Activated CD8-positive, alpha-beta memory T cell treated with anti-CD3 and anti-CD28 coated beads, Interleukin-2, amount 50 U/mL, for 24 hours (primary cell): Measurements from ENCODE around the gene SLC35D2.
A peak's percentile ranks its signal among the peaks of the same experiment; 100 is the strongest.

ENCODE experiments used
- DNase-seq: peaks from one replicate; pipeline ENCODE4 v3.0.0-alpha.2; 2020; ENCODE audit errors: extremely low read depth

SLC35D2 gene

GRCh38 chr9:96383165-96383942, at the start of gene SLC35D2:
TSS of gene SLC35D2 (minus strand) at chr9:96383711. CDS start at chr9:96383634, 77 bp downstream.
- DNase-seq: no peak

- no peak for DNase-seq
These were observed 46.9 kb upstream of the SLC35D2 start for GRCh38 chr9:96430377-96430776.

GRCh38 chr9:96429732-96430131, 46.2 kb upstream of the SLC35D2 start:
- DNase-seq: no peak

- no peak for DNase-seq
These were observed 42.1 kb upstream of the SLC35D2 start for GRCh38 chr9:96425500-96426169.

- no peak for DNase-seq
These were observed 40.5 kb upstream of the SLC35D2 start for GRCh38 chr9:96423985-96424336.

- DNase-seq: no peak
These were observed 39.9 kb upstream of the SLC35D2 start for GRCh38 chr9:96423322-96423984.

- DNase-seq: no peak
These were observed 37.1 kb upstream of the SLC35D2 start for GRCh38 chr9:96420468-96421219.

GRCh38 chr9:96419691-96419969, 36.1 kb upstream of the SLC35D2 start:
- DNase-seq: no peak

- no peak for DNase-seq
These were observed 35.6 kb upstream of the SLC35D2 start for GRCh38 chr9:96418920-96419690.

- peak; percentile 76 for DNase-seq
These were observed 34.8 kb upstream of the SLC35D2 start, which contains the start of gene ZNF367 for GRCh38 chr9:96418083-96418919. TSS of gene ZNF367 (minus strand) at chr9:96418370. CDS start at chr9:96418032, 338 bp downstream.

GRCh38 chr9:96417661-96418082, 34.2 kb upstream of the SLC35D2 start:
- no peak for DNase-seq

GRCh38 chr9:96417051-96417586, 33.6 kb upstream of the SLC35D2 start:
- peak; percentile 84 for DNase-seq

GRCh38 chr9:96413302-96414221, 30.1 kb upstream of the SLC35D2 start:
- DNase-seq: no peak

- no peak for DNase-seq
These were observed 28.8 kb upstream of the SLC35D2 start for GRCh38 chr9:96412174-96412913.

GRCh38 chr9:96411129-96411838, 27.8 kb upstream of the SLC35D2 start:
- DNase-seq: no peak

GRCh38 chr9:96408409-96409280, 25.1 kb upstream of the SLC35D2 start:
- DNase-seq: no peak
